Mesendoderm (in vitro differentiated cells): ENCODE results near the gene PLEKHO2.

ENCODE experiments used
- DNase-seq: peaks from one replicate; pipeline ENCODE4 v3.0.0; 2013
- H2AK5ac ChIP-seq: 2 replicates; pipeline ENCODE4 v1.6.1; 2013; ENCODE audit warnings: low read length, inconsistent platforms
- H2BK120ac ChIP-seq: 2 replicates; pipeline ENCODE4 v1.6.1; 2013; ENCODE audit warnings: low read depth, mild to moderate bottlenecking, low read length, moderate library complexity, mixed read lengths
- H2BK15ac ChIP-seq: replicated peaks from 2 replicates; pipeline ENCODE4 v1.6.1; 2013; ENCODE audit warnings: low read depth, mild to moderate bottlenecking, moderate library complexity
- H2BK5ac ChIP-seq: 2 replicates; pipeline ENCODE4 v1.6.1; 2013; ENCODE audit warnings: low read length, inconsistent platforms
- H3K18ac ChIP-seq: 2 replicates; pipeline ENCODE4 v1.6.1; 2013; ENCODE audit warnings: mild to moderate bottlenecking, low read length, mixed read lengths
- H3K23ac ChIP-seq: one replicate; pipeline ENCODE4 v1.6.1; 2013; ENCODE audit warnings: low read length
- H3K27ac ChIP-seq: 2 replicates; pipeline ENCODE4 v1.5.1; 2013; ENCODE audit warnings: low read depth, mild to moderate bottlenecking, inconsistent platforms, low read length, moderate library complexity
- H3K27me3 ChIP-seq: 2 replicates; pipeline ENCODE4 v1.6.1; 2013; ENCODE audit warnings: low read length, control low read depth, mild to moderate bottlenecking, inconsistent platforms; ENCODE audit not compliant: insufficient read depth, poor library complexity
- H3K36me3 ChIP-seq: 2 replicates; pipeline ENCODE4 v1.6.1; 2013; ENCODE audit warnings: low read length, inconsistent platforms; ENCODE audit not compliant: control insufficient read depth, insufficient read depth
- H3K4ac ChIP-seq: one replicate; pipeline ENCODE4 v1.6.1; 2013; ENCODE audit warnings: low read depth, mild to moderate bottlenecking, low read length, moderate library complexity
- H3K4me1 ChIP-seq: 2 replicates; pipeline ENCODE4 v1.6.1; 2013; ENCODE audit warnings: low read depth, low read length, inconsistent platforms; ENCODE audit not compliant: control insufficient read depth
- H3K4me2 ChIP-seq: 2 replicates; pipeline ENCODE4 v1.6.1; 2013; ENCODE audit warnings: low read length
- H3K4me3 ChIP-seq: 2 replicates; pipeline ENCODE4 v1.5.1; 2013; ENCODE audit warnings: mild to moderate bottlenecking, low read length
- H3K56ac ChIP-seq: one replicate; pipeline ENCODE4 v1.6.1; 2013; ENCODE audit warnings: low read length
- H3K79me1 ChIP-seq: 2 replicates; pipeline ENCODE4 v1.6.1; 2013; ENCODE audit warnings: low read length, inconsistent platforms
- H3K79me2 ChIP-seq: 2 replicates; pipeline ENCODE4 v1.6.1; 2013; ENCODE audit warnings: mild to moderate bottlenecking, low read length; ENCODE audit not compliant: control insufficient read depth, insufficient read depth
- H3K9ac ChIP-seq: 2 replicates; pipeline ENCODE4 v1.6.1; 2013; ENCODE audit warnings: low read length, inconsistent platforms
- H4K5ac ChIP-seq: one replicate; pipeline ENCODE4 v1.6.1; 2013; ENCODE audit warnings: low read length
- H4K8ac ChIP-seq: one replicate; pipeline ENCODE4 v1.6.1; 2013; ENCODE audit warnings: low read depth, mild to moderate bottlenecking, control low read depth, low read length, moderate library complexity
- WGBS: extraction: QIAGEN DNeasy Blood & Tissue Kit; methylation state at CpG from one replicate; pipeline ENCODE4 v1.1.7; 2013; ENCODE audit warnings: low lambda C conversion rate, missing lambda C conversion rate; ENCODE audit not compliant: insufficient coverage; ENCODE audit errors: extremely low coverage; 5-methylcytosine and 5-hydroxymethylcytosine counted together

The PLEKHO2 gene

GRCh38 chr15:64912379-64913325 lies 70.9 kb downstream of the PLEKHO2 start:
- Histone ChIP-seq H3K23ac (no peak overlapping the region), H3K27ac (peak overlapping the region; percentile 16), H2BK15ac (no peak overlapping the region), H3K4me2 (peak overlapping the region; percentile 61), H3K4ac (no peak overlapping the region), H4K8ac (no peak overlapping the region), H3K9ac (peak overlapping the region; percentile 77), H3K79me2 (no peaks in the 10 kb centered on the region), H3K56ac (peak overlapping the region; percentile 92), H3K4me3 (peak overlapping the region; percentile 57), H3K36me3 (no peaks in the 10 kb centered on the region), H2AK5ac (no peak overlapping the region), H2BK120ac (no peak overlapping the region), H4K5ac (no peak overlapping the region), H3K4me1 (peaks cover 11% of the 10 kb centered on the region), H3K18ac (no peak overlapping the region), H2BK5ac (no peak overlapping the region), H3K27me3 (no peaks in the 10 kb centered on the region), H3K79me1 (no peaks in the 10 kb centered on the region)
- DNase-seq = peak; percentile 70
- WGBS = no CpG with 5 or more reads among the region's 15 CpGs

GRCh38 chr15:64915518-64916227 lies 74.0 kb downstream of the PLEKHO2 start:
- H3K27me3 ChIP-seq = no peaks in the 10 kb centered on the region
- peak; percentile 89 for DNase-seq
- H3K79me2 ChIP-seq = no peaks in the 10 kb centered on the region
- no peaks in the 10 kb centered on the region for H3K36me3 ChIP-seq
- H2BK5ac ChIP-seq = no peak overlapping the region
- H3K27ac ChIP-seq = no peak overlapping the region
- no peak overlapping the region for H3K4ac ChIP-seq
- no peak overlapping the region for H3K4me2 ChIP-seq
- no peak overlapping the region for H2BK15ac ChIP-seq
- H2BK120ac ChIP-seq = no peak overlapping the region
- no peak overlapping the region for H3K4me3 ChIP-seq
- no peak overlapping the region for H4K5ac ChIP-seq
- no peak overlapping the region for H3K18ac ChIP-seq
- no peak overlapping the region for H3K23ac ChIP-seq
- H3K79me1 ChIP-seq = no peaks in the 10 kb centered on the region
- no CpG with 5 or more reads among the region's 13 CpGs for WGBS
- peak overlapping the region; percentile 29 for H3K56ac ChIP-seq
- peak overlapping the region; percentile 28 for H2AK5ac ChIP-seq
- H3K9ac ChIP-seq = no peak overlapping the region
- H4K8ac ChIP-seq = no peak overlapping the region
- peaks cover 11% of the 10 kb centered on the region for H3K4me1 ChIP-seq

- no peak overlapping the region for H3K4ac ChIP-seq
- H3K4me2 ChIP-seq = no peak overlapping the region
- no peaks in the 10 kb centered on the region for H3K79me2 ChIP-seq
- H3K27ac ChIP-seq = no peak overlapping the region
- H3K9ac ChIP-seq = no peak overlapping the region
- H2BK15ac ChIP-seq = no peak overlapping the region
- no CpG with 5 or more reads among the region's 2 CpGs for WGBS
- H2AK5ac ChIP-seq = peak overlapping the region; percentile 47
- H3K4me1 ChIP-seq = peaks cover 8% of the 10 kb centered on the region
- no peaks in the 10 kb centered on the region for H3K79me1 ChIP-seq
- H3K36me3 ChIP-seq = no peaks in the 10 kb centered on the region
- DNase-seq = no peak
- H3K4me3 ChIP-seq = no peak overlapping the region
- H2BK120ac ChIP-seq = no peak overlapping the region
- no peaks in the 10 kb centered on the region for H3K27me3 ChIP-seq
- H3K18ac ChIP-seq = no peak overlapping the region
- H2BK5ac ChIP-seq = no peak overlapping the region
- no peak overlapping the region for H3K23ac ChIP-seq
- no peak overlapping the region for H4K5ac ChIP-seq
- peak overlapping the region; percentile 20 for H3K56ac ChIP-seq
- no peak overlapping the region for H4K8ac ChIP-seq
Measured at GRCh38 chr15:64916365-64916764, 74.7 kb downstream of the PLEKHO2 start.

- Histone ChIP-seq H3K4me3 (no peak overlapping the region), H2AK5ac (no peak overlapping the region), H2BK5ac (no peak overlapping the region), H3K4me2 (no peak overlapping the region), H4K5ac (no peak overlapping the region), H3K4me1 (peaks cover 8% of the 10 kb centered on the region), H2BK15ac (no peak overlapping the region), H3K4ac (no peak overlapping the region), H3K36me3 (no peaks in the 10 kb centered on the region), H4K8ac (no peak overlapping the region), H3K79me2 (no peaks in the 10 kb centered on the region), H3K9ac (no peak overlapping the region), H3K27me3 (no peaks in the 10 kb centered on the region), H3K56ac (peak overlapping the region; percentile 12), H3K27ac (no peak overlapping the region), H2BK120ac (no peak overlapping the region), H3K79me1 (no peaks in the 10 kb centered on the region), H3K23ac (no peak overlapping the region), H3K18ac (no peak overlapping the region)
- WGBS = no CpG with 5 or more reads among the region's 9 CpGs
- no peak for DNase-seq
Measured at GRCh38 chr15:64917211-64917610, 75.5 kb downstream of the PLEKHO2 start.
